NCI-H748 treated with DMSO at 0.1 percent for 48 hours (cell line): ENCODE results near the gene ATP8A2.

Experiments
- DNase-seq: peaks from one replicate; lab custom pipeline; 2025; lab: John Stamatoyannopoulos, UW

Gene ATP8A2

DNA sequence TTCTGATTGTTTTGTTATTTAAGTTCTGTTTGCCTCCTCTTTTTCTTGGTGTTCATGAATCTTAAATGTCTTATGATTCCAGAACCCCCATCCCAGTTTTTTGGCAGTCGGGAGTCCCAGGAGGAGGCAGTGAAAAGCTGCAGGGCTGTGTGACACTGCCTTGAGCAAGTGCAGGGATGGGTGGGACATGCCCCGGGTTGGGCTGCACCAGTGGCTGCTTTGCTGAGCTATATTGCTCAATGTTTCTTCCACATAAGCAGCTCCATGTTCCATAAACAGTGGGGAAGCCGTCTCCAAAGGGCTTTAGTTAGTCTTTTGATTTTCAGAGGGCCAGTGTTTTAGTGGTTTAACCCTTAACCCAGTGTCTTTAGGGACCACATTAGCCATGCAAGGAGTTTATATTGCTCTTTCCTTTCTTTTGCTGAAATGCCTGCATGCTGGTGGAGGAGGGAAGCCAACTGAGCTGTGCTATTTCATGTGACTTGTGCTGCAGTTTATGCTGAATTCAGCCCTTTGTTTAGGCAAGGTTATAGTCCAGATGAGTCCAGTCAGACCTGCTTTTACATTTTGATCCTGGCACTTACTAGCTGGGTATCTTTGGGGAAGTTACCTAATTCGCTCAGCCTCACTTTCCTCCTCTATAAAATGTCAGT, 13.1 kb downstream of the ATP8A2 start:
- no peak for DNase-seq

DNA sequence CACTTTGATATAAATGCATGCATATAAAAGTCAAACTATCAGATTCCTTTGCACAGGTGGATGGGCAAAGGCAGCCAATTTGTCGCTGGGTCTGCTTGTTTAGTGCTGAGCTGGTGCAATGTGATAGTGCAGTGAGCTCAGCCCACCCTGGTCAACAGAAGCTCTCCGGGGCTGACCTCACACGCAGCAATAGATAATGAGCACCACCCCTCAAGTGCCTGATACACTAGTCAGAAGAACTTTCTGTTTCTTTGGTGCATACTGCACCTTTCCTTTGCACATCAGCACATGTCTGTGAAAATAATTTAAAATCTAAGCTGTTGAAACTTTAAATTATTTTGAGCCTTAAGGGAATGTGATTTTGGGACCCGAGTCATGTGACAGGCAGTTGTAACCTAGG, 20.2 kb downstream of the ATP8A2 start:
- DNase-seq, result no peak

DNA sequence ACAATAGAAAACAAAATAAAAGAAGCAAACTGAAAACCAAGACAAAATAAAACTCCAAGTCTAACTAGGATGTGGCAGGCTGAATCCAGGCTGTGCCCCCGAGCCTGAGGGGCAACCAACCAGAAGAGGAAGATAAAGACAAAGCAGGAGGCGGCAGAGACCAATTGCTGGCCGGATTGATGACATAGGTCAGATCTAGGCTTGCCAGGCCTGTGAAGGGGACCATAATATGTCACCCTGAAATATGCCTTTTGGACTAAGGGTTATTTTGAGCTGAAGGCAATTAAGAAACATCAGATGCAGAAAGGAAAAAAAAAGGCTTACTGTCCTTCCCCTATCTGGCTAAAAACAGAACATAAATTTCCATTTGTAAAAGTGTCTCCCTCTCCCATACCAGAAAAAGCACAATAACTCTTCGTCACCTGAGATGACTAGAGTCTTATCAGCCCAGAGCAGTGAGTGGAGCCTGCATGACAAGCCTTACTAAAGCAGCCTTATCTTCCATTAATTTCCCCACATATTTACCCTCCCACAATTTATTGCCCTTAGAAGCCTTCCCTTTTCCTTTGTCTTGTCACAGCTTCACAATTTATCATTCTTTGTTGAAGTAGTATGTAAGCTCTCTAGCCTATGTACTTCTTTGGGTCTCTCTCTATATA, 22.8 kb downstream of the ATP8A2 start:
- DNase-seq, result no peak

DNA sequence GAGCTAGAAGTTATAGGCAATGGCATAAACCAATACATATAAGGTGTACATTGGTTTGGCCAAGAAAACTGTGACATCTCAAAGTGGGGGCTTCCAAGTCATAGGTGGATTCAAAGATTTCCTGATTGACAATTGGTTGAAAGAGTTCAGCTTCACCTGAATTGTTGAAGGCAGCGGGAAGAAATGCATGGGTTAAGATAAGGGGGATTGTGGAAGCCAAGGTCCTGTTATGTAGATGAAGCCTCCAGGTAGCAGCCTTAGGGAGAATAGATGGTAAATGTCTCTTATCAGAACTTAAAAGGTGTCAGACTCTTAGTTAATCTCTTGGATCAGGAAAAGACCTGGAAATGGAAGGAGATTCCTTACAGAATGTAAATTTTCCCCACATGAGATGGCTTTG, 26.0 kb downstream of the ATP8A2 start:
- no peak for DNase-seq

DNA sequence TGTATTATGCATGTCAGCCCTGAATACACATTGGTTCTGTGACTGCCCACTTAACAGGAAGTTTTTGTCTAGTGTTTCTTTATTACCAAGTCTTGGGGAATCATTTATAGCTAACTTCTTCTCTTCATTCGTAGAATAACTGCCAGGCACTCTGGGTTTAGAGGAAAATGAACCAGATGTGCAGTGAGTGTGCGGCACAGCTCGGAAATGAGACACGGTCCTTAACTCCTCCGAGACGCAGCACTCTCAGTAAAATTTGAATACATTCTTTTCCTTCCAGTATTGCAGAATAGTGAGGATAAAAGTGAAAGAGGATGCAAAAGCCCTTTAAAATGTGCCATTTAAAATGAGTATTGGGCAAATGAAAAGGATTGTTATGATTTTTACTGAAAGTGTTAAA, 29.2 kb downstream of the ATP8A2 start:
- no peak for DNase-seq

DNA sequence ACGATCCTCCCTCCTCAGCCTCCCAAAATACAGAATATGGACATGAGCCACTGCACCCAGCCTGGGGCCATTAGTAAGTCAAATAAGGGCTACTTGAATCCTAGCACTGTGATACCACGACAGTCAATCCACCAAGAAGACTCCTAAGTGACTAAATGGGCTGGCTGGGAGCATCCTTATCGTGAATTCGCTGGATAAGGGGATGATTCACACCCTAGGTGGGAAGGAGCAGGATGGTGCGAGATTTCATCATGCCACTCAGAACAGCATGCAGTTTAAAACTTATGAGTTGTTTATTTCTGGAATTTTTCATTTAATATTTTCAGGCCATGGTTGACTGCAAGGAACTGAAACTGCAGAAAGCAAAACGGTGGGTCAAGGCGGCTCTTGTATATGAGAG, 30.2 kb downstream of the ATP8A2 start:
- DNase-seq, result no peak

DNA sequence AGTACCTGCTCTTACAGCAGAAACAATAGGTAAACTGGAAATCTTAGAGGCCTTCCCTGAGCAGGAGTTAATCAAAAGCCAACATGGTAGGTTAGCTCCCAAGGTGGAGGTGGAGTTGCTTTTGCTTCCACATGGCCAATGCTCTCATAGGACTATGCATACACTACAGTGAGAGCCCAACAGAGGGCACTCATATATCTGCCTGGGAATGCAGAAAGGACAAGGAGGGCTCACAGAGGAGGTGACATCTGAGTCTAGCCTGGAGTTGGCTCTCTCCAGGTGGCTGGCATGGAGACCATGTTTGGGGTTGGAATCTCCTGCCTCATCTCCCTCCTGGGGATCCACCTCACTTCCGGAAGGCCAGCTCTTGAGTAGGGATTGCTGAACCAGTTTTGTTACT, 34.6 kb downstream of the ATP8A2 start:
- DNase-seq, result peak; percentile 67

DNA sequence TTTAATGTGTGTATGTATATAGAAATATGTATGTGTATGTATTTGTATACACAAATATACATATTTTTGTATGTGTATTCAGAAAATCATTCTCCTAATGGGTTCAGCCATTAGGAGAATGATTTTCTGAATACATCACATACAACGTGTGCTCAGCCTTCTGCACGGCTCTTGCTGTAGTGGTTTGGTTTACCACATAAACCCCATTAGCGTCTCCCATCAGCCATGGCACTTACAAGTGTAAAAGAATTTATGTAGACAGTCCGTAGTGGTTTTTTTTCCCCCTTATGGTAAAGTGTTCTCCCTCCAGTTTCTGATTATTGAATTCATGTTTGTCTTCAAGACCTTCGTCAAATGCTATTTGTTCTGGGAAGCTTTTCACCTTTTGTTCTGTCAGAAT, 38.2 kb downstream of the ATP8A2 start:
- no peak for DNase-seq

DNA sequence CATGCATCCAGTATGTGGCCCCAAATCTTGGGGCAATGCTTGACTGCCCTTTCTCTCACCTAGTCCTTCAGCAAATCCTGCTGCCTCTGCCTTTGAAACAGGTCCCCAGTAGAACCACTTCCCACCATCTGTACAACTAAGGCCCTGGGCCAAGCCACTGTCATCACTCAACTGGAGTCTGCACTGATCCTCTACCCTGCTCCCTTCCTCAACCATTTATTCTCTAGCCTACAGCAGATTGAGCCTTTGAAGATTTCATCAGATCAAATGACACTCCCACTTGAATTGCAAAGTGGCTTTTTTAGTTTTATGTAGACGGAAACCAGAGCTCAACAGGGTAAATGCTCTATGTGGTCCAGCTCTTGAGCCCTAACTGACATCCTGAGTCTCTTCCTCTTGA, 43.5 kb downstream of the ATP8A2 start:
- DNase-seq, result peak; percentile 31

DNA sequence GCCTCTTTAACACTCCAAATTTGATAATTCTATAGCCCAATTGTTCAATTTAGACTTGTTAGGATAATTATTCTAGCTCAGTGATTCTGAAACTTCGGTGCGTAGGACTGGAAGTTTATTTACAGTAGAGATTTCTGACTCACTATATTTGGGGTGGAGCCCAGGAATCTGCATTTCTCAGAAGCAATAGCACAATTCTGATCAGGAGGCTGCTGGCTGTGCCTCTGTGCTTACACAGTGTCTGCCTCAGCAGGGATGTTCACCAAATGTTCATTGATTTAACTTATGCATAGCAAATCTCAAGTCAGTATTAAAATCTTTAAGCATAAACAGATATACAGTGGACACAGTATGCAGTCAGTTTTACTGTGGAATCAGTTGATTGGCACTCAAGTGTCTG, 45.8 kb downstream of the ATP8A2 start:
- no peak for DNase-seq

DNA sequence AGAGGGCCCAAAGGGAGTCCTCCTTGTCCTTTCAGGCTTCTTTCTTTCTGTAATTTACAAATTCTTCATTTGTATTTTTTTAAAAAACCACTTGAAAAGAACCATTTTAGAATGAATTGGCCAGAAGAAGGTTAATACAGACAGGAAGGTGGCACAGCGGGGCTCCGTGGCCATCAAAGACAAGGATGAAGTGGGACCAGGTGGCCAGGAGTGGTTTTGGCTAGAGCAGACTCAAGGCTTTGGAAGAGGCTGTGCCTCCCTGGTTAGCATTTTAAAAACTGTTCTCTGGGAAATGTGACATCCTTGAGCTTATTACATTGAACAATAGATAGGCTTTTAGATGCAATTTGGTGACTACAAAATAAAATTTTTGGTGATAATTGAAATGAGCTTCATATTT, 48.4 kb downstream of the ATP8A2 start:
- peak; percentile 38 for DNase-seq

DNA sequence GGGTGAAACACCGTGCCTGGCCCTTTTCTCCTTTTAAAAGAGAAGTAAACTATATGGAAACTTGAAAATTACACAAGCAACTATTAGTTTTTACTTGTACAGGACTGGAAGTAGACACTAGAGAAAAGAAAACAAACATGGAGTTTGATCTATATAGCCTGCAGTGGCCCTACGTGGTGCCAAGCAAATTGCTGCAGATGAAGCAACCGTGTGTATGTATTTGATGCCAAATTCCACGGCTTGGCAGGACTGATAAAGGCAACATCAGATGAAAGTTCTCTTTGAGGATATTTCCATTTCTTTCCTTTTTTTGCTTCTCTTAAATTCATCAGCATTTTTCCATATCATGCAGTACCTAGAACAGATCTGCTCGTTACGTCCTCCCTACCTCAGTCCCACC, 49.8 kb downstream of the ATP8A2 start:
- DNase-seq, result no peak

DNA sequence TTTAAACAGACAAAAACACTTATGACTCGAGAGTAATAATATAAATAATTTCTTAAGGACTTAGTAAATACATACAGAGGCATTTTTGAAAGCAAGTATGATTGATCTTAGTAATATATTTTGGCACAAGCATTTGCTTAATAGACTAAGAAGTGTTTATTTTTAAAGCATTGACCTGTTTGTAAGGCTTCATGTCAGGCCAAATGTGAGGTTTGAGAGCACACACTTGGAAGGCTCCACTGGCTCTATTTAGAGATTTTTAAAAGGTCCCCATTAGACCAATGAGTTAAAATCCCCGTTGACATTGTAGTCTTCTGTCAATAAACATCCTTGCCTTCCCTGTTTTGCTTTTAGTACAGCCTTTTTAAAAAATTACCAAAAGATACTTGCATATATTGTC, 50.4 kb downstream of the ATP8A2 start:
- DNase-seq, result no peak

DNA sequence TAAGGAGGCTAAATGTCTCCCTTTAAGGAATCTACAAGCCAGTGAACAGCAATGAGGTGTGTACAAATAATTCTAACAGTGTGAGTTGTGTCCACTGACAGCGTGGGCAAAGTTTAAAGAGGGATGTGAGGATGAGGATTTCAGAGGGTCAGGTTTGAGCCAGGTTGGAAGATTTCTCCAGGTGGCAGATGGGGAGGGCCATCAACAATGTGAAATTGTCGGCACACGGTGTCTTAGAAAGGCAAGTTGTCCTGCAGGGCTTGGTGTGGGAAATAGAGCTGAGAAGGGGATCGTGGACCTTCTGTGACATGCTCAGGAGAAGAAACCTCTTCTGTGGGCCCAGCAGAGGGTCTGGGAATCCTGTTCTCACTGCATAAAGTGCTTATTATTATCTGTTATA, 52.1 kb downstream of the ATP8A2 start:
- no peak for DNase-seq

DNA sequence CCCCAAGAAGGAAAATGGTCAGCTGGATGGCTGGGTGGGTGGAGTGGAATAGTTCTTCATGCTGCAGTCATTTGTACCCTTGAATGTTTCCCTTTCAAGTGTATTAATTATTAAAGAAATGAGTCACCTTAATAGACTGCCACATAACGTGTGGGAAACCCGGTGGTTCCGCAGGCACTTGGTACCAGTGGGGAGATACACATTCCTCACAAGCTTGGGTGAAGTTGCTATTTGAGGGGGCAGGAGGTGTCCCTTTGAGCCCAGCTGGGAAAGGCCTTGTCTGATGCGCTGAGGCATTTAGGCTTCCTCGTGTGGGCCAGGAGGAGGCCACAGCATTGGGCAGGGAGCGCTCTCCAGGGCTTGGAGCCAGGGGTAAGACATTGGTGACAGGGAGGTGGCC, 57.7 kb downstream of the ATP8A2 start:
- no peak for DNase-seq

DNA sequence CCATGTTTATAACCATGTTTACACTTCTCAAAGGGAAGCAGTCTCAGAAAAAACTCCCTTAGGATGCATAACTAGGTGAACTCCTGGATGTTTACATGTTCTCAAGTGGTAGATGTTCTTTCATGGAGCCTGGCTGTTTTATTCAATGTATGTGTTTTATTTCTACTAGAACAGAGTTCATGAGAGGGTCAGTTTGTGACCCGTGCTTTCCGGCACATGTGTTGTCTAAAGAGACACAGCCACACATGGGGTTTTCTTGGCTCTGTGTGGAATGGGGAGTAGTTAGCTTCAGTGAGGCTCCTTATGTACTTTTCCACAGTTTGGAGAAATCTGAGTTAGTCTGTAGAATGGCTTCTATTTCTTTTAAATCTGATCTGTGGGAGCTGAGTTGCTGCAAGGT, 60.9 kb downstream of the ATP8A2 start:
- no peak for DNase-seq

DNA sequence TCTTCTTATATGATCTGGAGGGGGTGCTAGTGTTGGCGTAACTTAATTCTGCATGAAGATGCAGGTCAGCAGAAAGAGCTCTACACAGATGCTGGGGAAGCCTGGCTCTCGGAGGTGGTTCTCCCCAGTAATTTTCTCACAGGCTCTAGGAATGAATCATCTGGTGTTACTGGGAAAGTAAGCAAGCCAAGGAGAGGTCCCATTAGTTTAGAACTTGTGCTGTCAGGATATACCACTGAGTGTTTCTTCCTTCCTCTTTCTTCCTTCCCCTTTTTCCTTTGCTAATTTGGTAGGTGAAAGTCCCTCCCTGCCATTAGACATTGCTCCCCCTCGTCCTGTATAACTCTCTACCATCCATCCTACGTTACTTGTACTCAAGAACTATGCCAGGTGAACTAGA, 68.3 kb downstream of the ATP8A2 start:
- DNase-seq, result no peak

DNA sequence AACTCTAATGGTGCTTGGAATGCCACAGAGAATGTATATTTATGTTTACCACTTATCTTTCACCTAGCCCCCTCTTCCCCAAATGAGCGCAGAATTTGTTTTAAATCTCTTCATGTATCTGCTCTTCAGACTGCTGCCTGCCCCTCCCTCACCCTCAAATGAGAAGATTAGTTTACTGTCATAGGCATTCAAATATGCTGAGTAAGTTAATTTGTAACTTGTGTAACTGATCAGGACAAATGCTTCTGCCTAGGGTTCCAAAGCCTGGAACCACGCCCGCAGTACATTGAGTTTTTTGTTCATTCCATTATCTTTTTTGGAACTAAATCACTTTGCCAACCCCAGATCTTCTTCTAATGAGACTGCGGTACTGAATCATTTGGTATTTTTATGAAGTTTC, 74.5 kb downstream of the ATP8A2 start:
- DNase-seq, result no peak

DNA sequence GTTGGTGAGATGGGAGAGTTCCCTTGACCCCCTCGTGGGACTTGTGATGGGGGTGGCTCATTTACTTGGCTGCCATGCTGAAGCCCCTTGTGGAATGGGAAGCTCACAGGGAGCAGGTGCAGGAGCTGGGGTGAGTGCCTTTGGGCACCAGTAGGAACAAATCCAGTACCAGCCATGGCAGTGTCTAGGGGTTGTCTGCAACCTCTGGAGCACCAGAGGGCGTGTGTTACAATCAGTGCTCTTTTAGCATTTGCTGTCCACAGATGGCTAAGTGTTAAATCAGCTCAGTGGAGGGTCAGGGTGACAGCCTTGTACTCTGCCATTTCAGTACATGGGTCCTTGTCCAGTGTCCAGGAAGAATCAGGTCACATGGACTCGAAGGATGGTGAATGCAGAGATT, 75.6 kb downstream of the ATP8A2 start:
- DNase-seq, result no peak

DNA sequence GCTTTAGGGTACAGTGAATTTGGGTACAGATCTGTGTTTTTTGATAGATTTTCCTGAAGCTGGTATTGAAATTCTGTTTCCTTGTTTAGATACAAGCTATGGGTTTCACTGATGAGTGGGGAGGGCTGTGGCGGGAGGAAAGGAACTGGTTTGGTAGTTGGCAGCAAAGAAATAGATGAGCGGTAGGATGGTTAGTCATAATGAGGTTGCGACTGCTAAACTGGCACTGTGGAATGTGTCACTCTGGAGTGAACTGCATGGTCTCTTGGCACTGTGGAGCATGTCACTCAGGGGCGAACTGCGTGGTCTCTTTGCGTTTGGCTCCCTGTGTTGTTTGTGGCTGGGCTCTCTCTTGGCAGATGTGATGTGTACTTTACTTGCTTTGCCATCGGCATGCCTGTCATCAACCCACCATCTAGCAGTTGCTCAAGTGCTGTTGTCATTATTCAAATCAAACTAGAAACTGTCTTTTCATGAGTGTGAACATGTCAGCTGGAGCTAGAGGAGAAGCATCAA, 82.1 kb downstream of the ATP8A2 start:
- DNase-seq, result no peak

DNA sequence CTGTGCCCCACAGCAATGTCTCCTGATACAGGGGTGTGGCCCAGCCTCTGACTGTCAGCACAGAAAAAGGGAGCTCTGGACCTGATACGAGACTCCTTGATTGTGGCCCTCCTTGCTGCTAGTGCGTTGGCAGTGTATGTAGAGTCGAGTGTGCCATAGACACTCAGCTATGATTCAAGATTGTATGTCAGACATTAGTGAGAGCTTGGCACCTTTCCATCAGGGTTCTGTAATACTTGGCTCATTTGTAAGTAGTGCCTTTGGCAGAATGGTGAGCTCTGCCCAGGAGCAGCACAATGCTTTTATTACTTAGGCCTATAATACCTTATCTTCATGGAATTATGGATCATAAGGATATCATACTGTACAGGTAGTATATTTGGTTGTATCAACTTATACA, 83.4 kb downstream of the ATP8A2 start:
- no peak for DNase-seq

DNA sequence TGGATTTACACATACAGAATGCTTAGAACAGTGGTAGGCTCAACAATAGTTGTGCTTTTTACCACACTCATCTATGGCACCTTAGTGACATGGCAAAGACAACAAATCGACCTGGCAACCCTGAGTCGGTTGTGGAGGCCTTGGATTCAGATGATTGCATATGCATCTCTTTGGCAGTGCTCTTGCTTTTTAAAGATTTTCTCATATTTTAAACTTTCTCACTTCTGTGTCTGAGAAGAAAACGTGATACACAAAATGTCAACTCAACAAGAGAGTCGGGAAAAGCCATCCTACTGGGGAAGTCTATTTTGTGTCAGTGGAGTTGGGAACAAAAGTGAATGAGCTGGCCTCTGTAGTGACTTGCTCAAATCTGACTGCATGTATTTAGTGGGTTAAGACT, 85.8 kb downstream of the ATP8A2 start:
- no peak for DNase-seq

DNA sequence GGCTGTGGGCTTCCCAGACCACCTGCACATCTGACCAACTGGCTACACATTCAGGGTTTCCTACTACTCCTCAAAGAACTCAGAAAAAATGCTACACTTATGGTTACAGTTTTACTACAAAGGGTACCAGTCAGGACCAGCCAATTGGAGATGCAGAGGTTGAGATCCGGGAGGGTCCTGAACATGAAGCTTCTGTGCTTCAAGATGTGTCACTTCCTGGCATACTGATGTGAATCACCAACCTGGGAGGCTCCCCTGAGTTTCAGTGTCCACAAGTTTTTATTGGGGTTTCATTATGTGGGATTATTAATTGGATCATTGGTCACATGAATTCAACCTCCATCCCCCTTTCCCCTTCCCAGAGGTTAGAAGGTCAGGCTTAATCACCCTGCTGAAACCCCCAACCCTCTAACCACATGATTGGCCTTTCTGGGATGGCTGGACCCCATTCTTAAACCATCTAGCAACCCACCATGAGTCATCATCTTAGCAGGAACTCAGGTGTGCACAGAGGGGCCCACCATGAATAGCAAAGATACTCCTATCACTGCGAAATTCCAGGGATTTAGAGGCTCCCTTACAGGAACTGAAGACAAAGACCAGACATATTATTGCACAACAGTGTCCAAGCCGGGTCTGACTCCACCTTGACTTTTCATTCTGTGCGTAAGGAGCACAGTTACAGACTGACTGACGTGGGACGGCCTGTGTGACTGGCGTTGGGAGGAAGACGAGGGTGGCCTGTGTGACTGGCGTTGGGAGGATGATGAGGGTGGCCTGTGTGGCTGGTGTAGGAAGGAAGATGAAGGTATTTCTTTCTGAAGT, 90.7 kb downstream of the ATP8A2 start:
- no peak for DNase-seq
